Ascending aorta (tissue), 2 donors: ENCODE results near the gene XRN2. TPM values are rescaled to one million over a fixed set of nuclear protein-coding genes. Genes with fewer than 3 reads are reported as not detected.

Experiments used
- DNase-seq, 2 donors: peaks; one replicate each; pipeline ENCODE4 v3.0.0-alpha.2; 2019; ENCODE audit warnings: low spot score in 2 of 2
- H3K27ac ChIP-seq, 2 donors: fragments of 200-600 bp; sonication (generic); one replicate each; pipeline ENCODE4 v1.5.1; 2016 to 2017; ENCODE audit warnings: mild to moderate bottlenecking in 1 of 2
- H3K27me3 ChIP-seq: fragments of 200-600 bp; sonication (generic); one replicate; pipeline ENCODE4 v1.5.1; 2017
- H3K36me3 ChIP-seq, 2 donors: fragments of 200-600 bp; sonication (generic); one replicate each; pipeline ENCODE4 v1.5.1; 2016
- H3K4me1 ChIP-seq, 2 donors: fragments of 200-600 bp; sonication (generic); one replicate each; pipeline ENCODE4 v1.5.1; 2016 to 2017; ENCODE audit warnings: mild to moderate bottlenecking in 1 of 2
- H3K4me3 ChIP-seq, 2 donors: fragments of 200-600 bp; sonication (generic); one replicate each; pipeline ENCODE4 v1.5.1; 2016 to 2017; ENCODE audit warnings: mild to moderate bottlenecking in 1 of 2
- H3K9me3 ChIP-seq, 2 donors: fragments of 200-600 bp; sonication (generic); one replicate each; pipeline ENCODE4 v1.5.1; 2016
- CTCF ChIP-seq, 3 experiments: fragments of 200-600 bp in 2 of 3; fragments of 450-650 bp in 1 of 3; sonication (generic) in 2 of 3; IDR thresholded peaks; one replicate each; pipeline ENCODE4 v1.5.1; 2016 to 2019; ENCODE audit warnings: antibody characterized with exemption in 3 of 3, mild to moderate bottlenecking in 1 of 3, moderate library complexity in 1 of 3
- intact Hi-C: fragments of 100-400 bp; cut with DNase I; formaldehyde crosslinking; loops from one replicate; pipeline ENCODE4 v1.15.1; 2023
- total RNA-seq: library from RNA; depleted of rRNA; stranded (reverse); fragments of >200 nt; gene quantifications from one replicate; pipeline ENCODE4 v1.1.0, GENCODE V29; 2016

XRN2 gene
- total RNA-seq, 1 donor from 2014 or later = 19.5 TPM

GRCh38 chr20:21265261-21266190 lies 37.6 kb upstream of the XRN2 start:
- no peaks in the 10 kb centered on the region for H3K4me1 ChIP-seq
- no peaks in the 10 kb centered on the region for H3K27me3 ChIP-seq
- H3K9me3 ChIP-seq = no peaks in the 10 kb centered on the region
- H3K27ac ChIP-seq = no peak overlapping the region
- intact Hi-C loops = no loop called here
- no peak overlapping the region for H3K4me3 ChIP-seq
- DNase-seq = no peak
- TF ChIP-seq CTCF (IDR thresholded peaks at IDR 0.05) = no peak
- H3K36me3 ChIP-seq = no peaks in the 10 kb centered on the region

GRCh38 chr20:21266191-21266536 lies 37.0 kb upstream of the XRN2 start:
- no peak overlapping the region for H3K27ac ChIP-seq
- intact Hi-C loops = no loop called here
- DNase-seq = no peak
- no peak overlapping the region for H3K4me3 ChIP-seq
- no peak for TF ChIP-seq CTCF (IDR thresholded peaks at IDR 0.05)
- no peaks in the 10 kb centered on the region for H3K9me3 ChIP-seq
- H3K36me3 ChIP-seq = no peaks in the 10 kb centered on the region
- H3K4me1 ChIP-seq = no peaks in the 10 kb centered on the region
- no peaks in the 10 kb centered on the region for H3K27me3 ChIP-seq

DNA sequence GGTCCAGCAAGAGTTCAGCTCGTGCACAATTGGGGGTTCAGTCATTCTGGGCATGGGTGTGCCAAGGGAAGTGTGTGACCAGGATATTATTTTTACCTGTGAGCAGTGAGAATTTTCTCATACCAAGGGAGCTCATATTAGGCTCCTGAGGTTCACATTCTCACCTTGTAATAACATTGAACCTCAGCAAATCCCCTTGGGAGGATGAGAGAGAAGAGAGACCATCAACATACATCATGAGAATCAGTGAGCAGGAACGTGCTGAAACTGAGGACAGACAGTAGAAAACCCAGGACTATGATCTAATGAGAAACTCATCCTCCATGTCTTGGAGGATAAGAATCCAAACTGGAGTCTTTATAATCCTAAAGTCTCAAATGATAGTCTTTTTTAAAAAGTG lies 33.4 kb upstream of the XRN2 start:
- no peak for TF ChIP-seq CTCF (IDR thresholded peaks at IDR 0.05)
- no peak overlapping the region for H3K27ac ChIP-seq
- intact Hi-C loops = no loop called here
- no peaks in the 10 kb centered on the region for H3K27me3 ChIP-seq
- no peak overlapping the region for H3K4me3 ChIP-seq
- DNase-seq = no peak
- no peaks in the 10 kb centered on the region for H3K9me3 ChIP-seq
- H3K36me3 ChIP-seq = no peaks in the 10 kb centered on the region
- H3K4me1 ChIP-seq = no peaks in the 10 kb centered on the region

DNA sequence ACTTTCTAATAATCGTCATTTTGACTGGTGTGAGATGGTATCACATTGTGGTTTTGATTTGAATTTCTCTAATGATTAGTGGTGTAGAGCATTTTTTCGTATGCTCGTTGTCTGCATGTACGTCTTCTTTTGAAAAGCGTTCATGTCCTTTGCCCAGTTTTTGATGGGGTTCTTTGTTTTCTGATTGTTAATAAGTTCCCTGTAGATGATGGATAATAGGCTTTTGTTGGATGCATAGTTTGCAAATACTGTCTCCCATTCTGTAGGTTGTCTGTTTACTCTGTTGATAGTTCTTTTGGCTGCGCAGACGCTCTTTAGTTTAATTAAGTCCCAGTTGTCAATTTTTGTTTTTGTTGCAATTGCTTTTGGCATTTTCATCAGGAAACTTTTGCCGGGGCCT lies 32.3 kb upstream of the XRN2 start:
- Histone ChIP-seq H3K4me3 (no peak overlapping the region), H3K27ac (no peak overlapping the region), H3K4me1 (no peaks in the 10 kb centered on the region), H3K36me3 (no peaks in the 10 kb centered on the region), H3K9me3 (no peaks in the 10 kb centered on the region), H3K27me3 (no peaks in the 10 kb centered on the region)
- intact Hi-C loops = no loop called here
- no peak for TF ChIP-seq CTCF (IDR thresholded peaks at IDR 0.05)
- no peak for DNase-seq

GRCh38 chr20:21272279-21272678 lies 30.9 kb upstream of the XRN2 start:
- intact Hi-C loops = no loop called here
- H3K27ac ChIP-seq = no peak overlapping the region
- no peak for TF ChIP-seq CTCF (IDR thresholded peaks at IDR 0.05)
- H3K36me3 ChIP-seq = no peaks in the 10 kb centered on the region
- H3K27me3 ChIP-seq = no peaks in the 10 kb centered on the region
- H3K4me1 ChIP-seq = no peaks in the 10 kb centered on the region
- no peak for DNase-seq
- H3K9me3 ChIP-seq = no peaks in the 10 kb centered on the region
- H3K4me3 ChIP-seq = no peak overlapping the region
